Caki2 (cell line): ENCODE results near the gene MIEF1. TPM values are rescaled to one million over a fixed set of nuclear protein-coding genes. Genes with fewer than 3 reads are reported as not detected.

Experiments
- DNase-seq: peaks from one replicate; pipeline ENCODE4 v3.0.0-alpha.2; 2015; ENCODE audit warnings: low read depth
- in situ Hi-C: cut with HindIII; loops from 2 replicates; pipeline ENCODE4 v1.10.0; 2016; ENCODE audit warnings: low sequenced_read_pairs, low pct_unique_long_range_greater_than_20kb, mixed read lengths
- total RNA-seq: library from RNA; depleted of rRNA; stranded (reverse); fragments of >200 nt; shearing (Covaris generic); gene quantifications from 2 replicates; pipeline ENCODE4 v1.2.3, GENCODE V29; 2014; ENCODE audit warnings: low replicate concordance; rRNA removed

Gene MIEF1
- total RNA-seq: 31.9 and 43.9 TPM in 2 replicates

GRCh38 chr22:39502109-39502788 lies at the start of gene MIEF1:
Gene MIEF1, plus strand, starts transcription at chr22:39502290. Its CDS starts 9,005 bp downstream, at chr22:39511295.
- peak; percentile 91 for DNase-seq
- in situ Hi-C loops: no loop called here

GRCh38 chr22:39452740-39453040 lies 49.4 kb upstream of the MIEF1 start:
- in situ Hi-C loops: no loop called here
- DNase-seq: no peak

- DNase-seq: no peak
- in situ Hi-C loops: no loop called here
Measured at GRCh38 chr22:39453765-39454378, 48.2 kb upstream of the MIEF1 start.

GRCh38 chr22:39454385-39454871 lies 47.7 kb upstream of the MIEF1 start:
- in situ Hi-C loops: no loop called here
- no peak for DNase-seq

- no peak for DNase-seq
- in situ Hi-C loops: no loop called here
Measured at GRCh38 chr22:39456522-39457197, 45.4 kb upstream of the MIEF1 start, which contains the start of gene MGAT3. Gene MGAT3, plus strand, starts transcription at chr22:39457012. Its CDS starts 30,336 bp downstream, at chr22:39487348.

GRCh38 chr22:39457198-39457555 lies 44.9 kb upstream of the MIEF1 start:
- no peak for DNase-seq
- in situ Hi-C loops: no loop called here

- in situ Hi-C loops: no loop called here
- DNase-seq: no peak
Measured at GRCh38 chr22:39457556-39458443, 44.3 kb upstream of the MIEF1 start.

- no peak for DNase-seq
- in situ Hi-C loops: no loop called here
Measured at GRCh38 chr22:39458444-39459083, 43.5 kb upstream of the MIEF1 start.

GRCh38 chr22:39459681-39460080 lies 42.4 kb upstream of the MIEF1 start:
- in situ Hi-C loops: no loop called here
- no peak for DNase-seq

GRCh38 chr22:39462443-39463221 lies 39.5 kb upstream of the MIEF1 start:
- no peak for DNase-seq
- in situ Hi-C loops: no loop called here

GRCh38 chr22:39463277-39463676 lies 38.8 kb upstream of the MIEF1 start:
- no peak for DNase-seq
- in situ Hi-C loops: no loop called here

GRCh38 chr22:39463931-39464390 lies 38.1 kb upstream of the MIEF1 start:
- no peak for DNase-seq
- in situ Hi-C loops: no loop called here

- in situ Hi-C loops: no loop called here
- no peak for DNase-seq
Measured at GRCh38 chr22:39466228-39467006, 35.7 kb upstream of the MIEF1 start.

GRCh38 chr22:39467390-39467895 lies 34.6 kb upstream of the MIEF1 start:
- DNase-seq: no peak

GRCh38 chr22:39468487-39469325 lies 33.4 kb upstream of the MIEF1 start:
- in situ Hi-C loops: no loop called here
- no peak for DNase-seq

More at GRCh38 chr22:39467390-39467895, 34.6 kb upstream of the MIEF1 start:
- in situ Hi-C loops: no loop called here

- in situ Hi-C loops: no loop called here
- no peak for DNase-seq
Measured at GRCh38 chr22:39469326-39469680, 32.8 kb upstream of the MIEF1 start.
